Adrenal gland (tissue), 5 donors: ENCODE results near the gene MTERF2.
"Not testable (repeated sequence)": the region's sequence is repeated elsewhere in the genome, so short reads cannot be mapped to it uniquely, and the experiment has no call there.

Experiments
- CTCF ChIP-seq, 6 experiments: fragments of 450-650 bp in 4 of 6; fragments of 200-600 bp in 2 of 6; sonication (generic) in 1 of 6; IDR thresholded peaks; 1 replicate in 5 of 6; 2 replicates in 1 of 6; pipeline versions ENCODE4 v1.5.1 to v1.8.0; 2016 to 2021; ENCODE audit warnings: antibody characterized with exemption in 6 of 6, mild to moderate bottlenecking in 2 of 6, moderate library complexity in 1 of 6
- POLR2A ChIP-seq, 2 donors: fragments of 450-650 bp; IDR thresholded peaks; one replicate each; pipeline ENCODE4 v1.6.1; 2017; ENCODE audit warnings: antibody characterized with exemption in 2 of 2, mild to moderate bottlenecking in 2 of 2, moderate library complexity in 1 of 2
- donor health status: DM: no; HTN: no; CAD: no.

- not testable (repeated sequence) for TF ChIP-seq CTCF, POLR2A (IDR thresholded peaks at IDR 0.05)
Observed at GRCh38 chr12:107026356-107026755, 39.4 kb upstream of the MTERF2 start.
